ENCODE data around the gene USP28. TPM values are rescaled to one million over a fixed set of nuclear protein-coding genes. Genes with fewer than 3 reads are reported as not detected.

The USP28 gene
- total RNA-seq, 1 experiment from 2014 or later = 74.4 TPM

DNA sequence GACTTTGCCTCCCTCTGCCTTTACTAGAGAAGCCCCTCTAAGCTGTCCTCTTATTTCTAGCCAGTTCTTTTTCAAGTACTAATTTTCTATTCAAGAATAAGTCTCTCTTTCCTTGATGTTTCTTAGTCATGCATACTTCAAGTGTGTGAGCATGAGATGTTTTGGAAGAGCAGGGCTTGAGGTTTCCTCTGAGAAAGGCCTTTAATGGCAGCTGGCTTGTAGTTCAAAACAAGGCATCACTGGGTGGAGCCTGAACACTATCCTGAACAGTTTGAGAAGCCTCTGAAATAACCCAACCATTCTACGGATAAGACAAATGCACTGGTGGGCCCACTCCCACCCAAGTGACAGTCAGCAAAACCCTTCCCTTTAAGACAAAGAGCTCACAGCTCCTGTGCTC, 58.2 kb downstream of the USP28 start:
- TF ChIP-seq, protein P1, sequence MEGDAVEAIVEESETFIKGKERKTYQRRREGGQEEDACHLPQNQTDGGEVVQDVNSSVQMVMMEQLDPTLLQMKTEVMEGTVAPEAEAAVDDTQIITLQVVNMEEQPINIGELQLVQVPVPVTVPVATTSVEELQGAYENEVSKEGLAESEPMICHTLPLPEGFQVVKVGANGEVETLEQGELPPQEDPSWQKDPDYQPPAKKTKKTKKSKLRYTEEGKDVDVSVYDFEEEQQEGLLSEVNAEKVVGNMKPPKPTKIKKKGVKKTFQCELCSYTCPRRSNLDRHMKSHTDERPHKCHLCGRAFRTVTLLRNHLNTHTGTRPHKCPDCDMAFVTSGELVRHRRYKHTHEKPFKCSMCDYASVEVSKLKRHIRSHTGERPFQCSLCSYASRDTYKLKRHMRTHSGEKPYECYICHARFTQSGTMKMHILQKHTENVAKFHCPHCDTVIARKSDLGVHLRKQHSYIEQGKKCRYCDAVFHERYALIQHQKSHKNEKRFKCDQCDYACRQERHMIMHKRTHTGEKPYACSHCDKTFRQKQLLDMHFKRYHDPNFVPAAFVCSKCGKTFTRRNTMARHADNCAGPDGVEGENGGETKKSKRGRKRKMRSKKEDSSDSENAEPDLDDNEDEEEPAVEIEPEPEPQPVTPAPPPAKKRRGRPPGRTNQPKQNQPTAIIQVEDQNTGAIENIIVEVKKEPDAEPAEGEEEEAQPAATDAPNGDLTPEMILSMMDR (IDR thresholded peaks at IDR 0.05; ENCODE audit: insufficient read depth in 1 of 2, low read depth in 1 of 2, low read length in 1 of 2, severe bottlenecking in 1 of 2, unreplicated experiment in 1 of 2) = no peak
- Mint-ChIP-seq H3K36me3 (ENCODE audit: insufficient read depth, unreplicated experiment) (peaks cover 71% of the 10 kb centered on the region), H3K27ac (ENCODE audit: unreplicated experiment) (no peak overlapping the region), H3K9me3 (ENCODE audit: unreplicated experiment) (no peaks in the 10 kb centered on the region), H3K4me3 (ENCODE audit: unreplicated experiment) (no peak overlapping the region), H3K4me1 (ENCODE audit: low read depth, unreplicated experiment) (no peaks in the 10 kb centered on the region), H3K27me3 (ENCODE audit: insufficient read depth, unreplicated experiment) (no peaks in the 10 kb centered on the region)
- no peaks in the 10 kb centered on the region for H3K9me3 ChIP-seq
- no peaks in the 10 kb centered on the region for H3K27me3 ChIP-seq (replicated peaks; ENCODE audit: control insufficient read depth, insufficient read depth, low read length)
- POLR2A ChIA-PET = no interaction called here
- no peak overlapping the region for H3K4me3 ChIP-seq (ENCODE audit: low read depth, low read length)
- H3K4me1 ChIP-seq = no peaks in the 10 kb centered on the region
- peaks cover 5% of the 10 kb centered on the region for H3K36me3 ChIP-seq (ENCODE audit: control insufficient read depth, insufficient read depth, low read length)
- no TSS peak for BruUV-seq (replicated peaks)
- no peak for DNase-seq
- CTCF ChIA-PET = no interaction called here
- intact Hi-C loops (cut with micrococcal nuclease; ENCODE audit: unreplicated experiment) = no loop called here

DNA sequence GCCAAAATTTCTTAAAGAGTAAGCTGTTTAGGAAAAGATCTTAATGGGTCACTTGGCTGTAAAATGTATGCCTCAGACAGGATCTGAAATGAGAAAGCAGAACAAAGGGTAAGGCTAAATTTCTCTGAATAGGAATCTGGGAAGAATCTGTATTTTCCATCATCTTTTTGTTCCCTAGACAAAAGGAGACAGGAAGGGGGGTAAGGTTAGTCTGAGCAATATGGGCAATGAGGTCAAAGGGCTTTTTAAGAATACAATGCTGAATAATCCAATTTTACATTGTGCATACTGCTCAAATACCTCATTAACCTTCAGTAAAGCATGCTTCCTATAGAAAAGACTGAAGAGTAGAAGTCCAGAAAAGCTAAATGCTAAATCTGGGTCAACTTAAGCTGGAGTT, 61.2 kb downstream of the USP28 start:
- Histone ChIP-seq H3K27me3 (replicated peaks; ENCODE audit: control insufficient read depth, insufficient read depth, low read length) (no peaks in the 10 kb centered on the region), H3K4me3 (ENCODE audit: low read depth, low read length) (no peak overlapping the region), H3K9me3 (no peaks in the 10 kb centered on the region), H3K36me3 (ENCODE audit: control insufficient read depth, insufficient read depth, low read length) (peaks cover 5% of the 10 kb centered on the region), H3K4me1 (no peaks in the 10 kb centered on the region)
- CTCF ChIA-PET = no interaction called here
- Mint-ChIP-seq H3K36me3 (ENCODE audit: insufficient read depth, unreplicated experiment) (peaks cover 67% of the 10 kb centered on the region), H3K4me3 (ENCODE audit: unreplicated experiment) (no peak overlapping the region), H3K4me1 (ENCODE audit: low read depth, unreplicated experiment) (no peaks in the 10 kb centered on the region), H3K27ac (ENCODE audit: unreplicated experiment) (no peak overlapping the region), H3K27me3 (ENCODE audit: insufficient read depth, unreplicated experiment) (no peaks in the 10 kb centered on the region), H3K9me3 (ENCODE audit: unreplicated experiment) (no peaks in the 10 kb centered on the region)
- no TSS peak for BruUV-seq (replicated peaks)
- no peak for DNase-seq
- intact Hi-C loops (cut with micrococcal nuclease; ENCODE audit: unreplicated experiment) = no loop called here
- TF ChIP-seq, protein P1 (IDR thresholded peaks at IDR 0.05; ENCODE audit: insufficient read depth in 1 of 2, low read depth in 1 of 2, low read length in 1 of 2, severe bottlenecking in 1 of 2, unreplicated experiment in 1 of 2) = no peak
- POLR2A ChIA-PET = no interaction called here

DNA sequence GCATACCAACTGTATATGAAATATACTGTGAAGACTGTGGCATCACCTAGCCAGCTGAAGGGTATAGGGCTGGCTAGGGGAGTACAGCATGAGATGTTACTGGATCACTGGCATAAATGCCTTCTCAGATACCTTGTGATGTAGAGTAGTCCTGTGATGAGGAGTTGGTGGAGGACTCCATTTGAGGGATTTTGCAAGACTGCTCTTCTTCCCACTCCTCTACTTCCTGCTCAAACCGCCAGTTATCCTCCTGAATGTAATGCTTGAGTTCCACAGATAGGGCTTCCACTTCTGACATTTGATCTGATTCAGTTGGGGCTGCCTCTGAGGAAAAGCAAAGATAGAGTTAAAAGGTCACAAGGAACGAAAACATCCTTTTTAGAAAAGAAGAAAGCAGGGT, 66.4 kb downstream of the USP28 start:
- ChIA-PET CTCF (no interaction called here), POLR2A (no interaction called here)
- no peaks in the 10 kb centered on the region for H3K27me3 Mint-ChIP-seq (ENCODE audit: insufficient read depth, unreplicated experiment)
- peaks cover 59% of the 10 kb centered on the region for H3K36me3 Mint-ChIP-seq (ENCODE audit: insufficient read depth, unreplicated experiment)
- H3K4me1 ChIP-seq = no peaks in the 10 kb centered on the region
- H3K27ac Mint-ChIP-seq (ENCODE audit: unreplicated experiment) = no peak overlapping the region
- H3K9me3 Mint-ChIP-seq (ENCODE audit: unreplicated experiment) = no peaks in the 10 kb centered on the region
- BruUV-seq (replicated peaks) = no TSS peak
- no peak overlapping the region for H3K4me3 ChIP-seq (ENCODE audit: low read depth, low read length)
- peaks cover 2% of the 10 kb centered on the region for H3K36me3 ChIP-seq (ENCODE audit: control insufficient read depth, insufficient read depth, low read length)
- no peak for DNase-seq
- H3K4me3 Mint-ChIP-seq (ENCODE audit: unreplicated experiment) = no peak overlapping the region
- intact Hi-C loops (cut with micrococcal nuclease; ENCODE audit: unreplicated experiment) = loop anchor here (5.0 kb wide), 1 partner anchor 63 kb away; no protein-coding TSS in a partner anchor
- TF ChIP-seq, protein P1 (IDR thresholded peaks at IDR 0.05; ENCODE audit: insufficient read depth in 1 of 2, low read depth in 1 of 2, low read length in 1 of 2, severe bottlenecking in 1 of 2, unreplicated experiment in 1 of 2) = no peak
- no peaks in the 10 kb centered on the region for H3K27me3 ChIP-seq (replicated peaks; ENCODE audit: control insufficient read depth, insufficient read depth, low read length)
- no peaks in the 10 kb centered on the region for H3K9me3 ChIP-seq
- H3K4me1 Mint-ChIP-seq (ENCODE audit: low read depth, unreplicated experiment) = no peaks in the 10 kb centered on the region

All from Caco-2 (cell line).